ENCODE results near the gene SLC18A3.

GRCh38 chr10:49616421-49617101, 6.5 kb downstream of the SLC18A3 start:
- TF ChIP-seq CTCF (IDR thresholded peaks at IDR 0.05 in 2 of 3, conservative IDR thresholded peaks at IDR 0.05 in 1 of 3; ENCODE audit: borderline replicate concordance in 1 of 3, insufficient read depth in 1 of 3, low read depth in 2 of 3, low read length in 2 of 3) (no peak), EGR1 (IDR thresholded peaks at IDR 0.05; ENCODE audit: low read depth) (no peak), ZBTB33 (IDR thresholded peaks at IDR 0.05; ENCODE audit: extremely low read depth, insufficient replicate concordance, low read length) (no peak), MAX (IDR thresholded peaks at IDR 0.05) (no peak), ATF3 (IDR thresholded peaks at IDR 0.05) (no peak), POLR2A (IDR thresholded peaks at IDR 0.05; ENCODE audit: borderline replicate concordance, extremely low read depth, insufficient read depth, insufficient read length) (no peak), FOSL1 (IDR thresholded peaks at IDR 0.05; ENCODE audit: low read depth) (no peak), YY1 (IDR thresholded peaks at IDR 0.05; ENCODE audit: extremely low read depth, insufficient replicate concordance, low read depth, low read length) (no peak), EZH2 (IDR thresholded peaks at IDR 0.05) (no peak), TCF7L2 (IDR thresholded peaks at IDR 0.05; ENCODE audit: borderline replicate concordance, extremely low read depth, insufficient read depth, insufficient read length) (no peak)

All from HCT116 (cell line).